ENCODE data around the gene PRKAB1.

The PRKAB1 gene

DNA sequence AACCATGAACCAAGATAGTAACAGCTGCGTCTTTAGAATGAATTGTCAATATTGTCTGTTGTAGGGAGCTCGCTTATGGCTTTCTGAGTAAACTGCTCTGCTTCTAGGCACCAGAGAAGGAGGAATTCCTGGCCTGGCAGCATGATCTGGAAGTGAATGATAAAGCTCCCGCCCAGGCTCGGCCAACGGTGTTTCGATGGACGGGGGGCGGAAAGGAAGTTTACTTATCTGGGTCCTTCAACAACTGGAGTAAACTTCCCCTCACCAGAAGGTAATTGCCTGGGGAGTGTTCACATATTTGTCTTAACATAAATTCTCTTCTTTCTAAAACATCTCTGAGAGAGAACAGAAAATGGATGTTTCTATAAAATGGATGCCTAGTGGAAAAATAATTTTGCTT is 4.3 kb downstream of the PRKAB1 start:
- Histone ChIP-seq H3K36me3 (ENCODE audit: control insufficient read depth, insufficient read depth, low read length) (peaks cover 41% of the 10 kb centered on the region), H3K27me3 (ENCODE audit: control insufficient read depth, insufficient read depth, low read length, poor library complexity, severe bottlenecking) (no peaks in the 10 kb centered on the region), H3K4me1 (ENCODE audit: control insufficient read depth, insufficient read depth, low read length) (no peaks in the 10 kb centered on the region), H3K4me3 (ENCODE audit: insufficient read depth, low read depth, low read length) (no peak overlapping the region), H3K9me3 (ENCODE audit: control insufficient read depth, low read length) (no peaks in the 10 kb centered on the region), H3K27ac (ENCODE audit: insufficient read depth, low read depth, low read length, poor library complexity, severe bottlenecking) (no peak overlapping the region)
- 96 to 98% methylated on average over 8 of the region's 8 CpGs for WGBS, 2 experiments

DNA sequence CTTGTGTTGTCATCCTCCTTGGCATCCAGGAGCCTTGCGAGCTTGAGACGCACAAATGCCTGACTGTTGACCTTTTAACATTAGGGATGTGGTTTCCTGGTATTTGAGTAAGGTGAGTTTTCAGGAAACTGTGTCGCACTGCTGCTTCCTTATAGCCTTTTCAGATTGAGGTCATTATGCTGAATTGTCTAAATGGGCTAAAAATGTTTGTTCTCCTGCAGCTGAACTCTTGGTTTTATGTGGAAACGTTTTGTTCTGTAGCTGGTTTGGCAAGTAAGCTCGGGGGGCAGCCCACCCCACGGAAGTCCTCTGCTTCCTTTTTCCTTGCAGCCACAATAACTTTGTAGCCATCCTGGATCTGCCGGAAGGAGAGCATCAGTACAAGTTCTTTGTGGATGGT is 5.7 kb downstream of the PRKAB1 start:
- peaks cover 44% of the 10 kb centered on the region for H3K36me3 ChIP-seq (ENCODE audit: control insufficient read depth, insufficient read depth, low read length)

DNA sequence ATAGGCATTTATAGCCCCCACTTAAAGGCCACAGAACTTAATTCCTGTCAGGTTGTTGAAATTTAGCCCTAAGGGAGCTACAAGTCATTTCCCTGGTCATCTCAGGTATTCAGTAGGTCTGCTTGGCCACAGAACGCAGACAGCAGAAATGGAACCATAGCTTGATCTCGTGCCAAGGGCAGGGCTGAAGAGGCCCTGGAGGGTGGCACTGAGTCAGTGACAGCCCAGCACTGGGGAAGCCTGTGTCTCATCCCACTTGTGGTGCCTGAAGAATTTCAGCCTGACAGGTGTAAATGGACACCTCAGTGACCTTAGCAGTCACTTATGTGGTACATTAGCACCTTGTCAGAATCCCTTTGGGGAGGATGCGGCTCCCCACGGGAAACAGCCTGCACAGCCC is 6.6 kb downstream of the PRKAB1 start:
- Histone ChIP-seq H3K27ac (ENCODE audit: insufficient read depth, low read depth, low read length, poor library complexity, severe bottlenecking) (no peak overlapping the region), H3K36me3 (ENCODE audit: control insufficient read depth, insufficient read depth, low read length) (peaks cover 45% of the 10 kb centered on the region)
- 92 to 95% methylated on average over 4 of the region's 4 CpGs for WGBS, 2 experiments

More for the DNA sequence above, 5.7 kb downstream of the PRKAB1 start:
- no peak overlapping the region for H3K4me3 ChIP-seq (ENCODE audit: insufficient read depth, low read depth, low read length)
- 94 to 97% methylated on average over 7 of the region's 7 CpGs for WGBS, 2 experiments
- no peaks in the 10 kb centered on the region for H3K27me3 ChIP-seq (ENCODE audit: control insufficient read depth, insufficient read depth, low read length, poor library complexity, severe bottlenecking)
- no peak overlapping the region for H3K27ac ChIP-seq (ENCODE audit: insufficient read depth, low read depth, low read length, poor library complexity, severe bottlenecking)
- no peaks in the 10 kb centered on the region for H3K9me3 ChIP-seq (ENCODE audit: control insufficient read depth, low read length)
- H3K4me1 ChIP-seq (ENCODE audit: control insufficient read depth, insufficient read depth, low read length) = peaks cover 2% of the 10 kb centered on the region

DNA sequence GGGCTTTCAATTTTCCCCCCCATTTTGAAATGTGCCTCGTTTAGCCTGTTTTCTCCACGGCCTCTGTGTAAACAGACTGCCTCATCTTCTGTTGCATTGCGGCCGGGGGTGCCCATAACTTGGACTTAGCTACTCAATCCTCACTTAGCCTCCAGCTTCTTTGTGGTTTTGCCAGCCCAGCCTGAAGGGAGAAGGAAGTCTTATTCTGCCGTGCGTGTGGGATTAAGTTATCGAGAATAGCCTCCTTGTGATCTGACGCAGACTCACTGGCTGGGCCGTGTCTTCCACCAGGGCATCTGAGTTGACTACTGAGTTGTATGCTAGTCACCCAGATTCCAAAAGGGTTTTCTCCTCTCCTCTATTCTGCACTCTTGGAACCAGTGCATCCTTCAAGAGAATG is 8.1 kb downstream of the PRKAB1 start:
- H3K9me3 ChIP-seq (ENCODE audit: control insufficient read depth, low read length) = no peaks in the 10 kb centered on the region
- H3K36me3 ChIP-seq (ENCODE audit: control insufficient read depth, insufficient read depth, low read length) = peaks cover 49% of the 10 kb centered on the region
- no peaks in the 10 kb centered on the region for H3K27me3 ChIP-seq (ENCODE audit: control insufficient read depth, insufficient read depth, low read length, poor library complexity, severe bottlenecking)
- H3K4me3 ChIP-seq (ENCODE audit: insufficient read depth, low read depth, low read length) = no peak overlapping the region
- no peak overlapping the region for H3K27ac ChIP-seq (ENCODE audit: insufficient read depth, low read depth, low read length, poor library complexity, severe bottlenecking)
- peaks cover 7% of the 10 kb centered on the region for H3K4me1 ChIP-seq (ENCODE audit: control insufficient read depth, insufficient read depth, low read length)
- 94 to 96% methylated on average over 9 of the region's 9 CpGs for WGBS, 2 experiments

More for the DNA sequence above, 6.6 kb downstream of the PRKAB1 start:
- Histone ChIP-seq H3K9me3 (ENCODE audit: control insufficient read depth, low read length) (no peaks in the 10 kb centered on the region), H3K27me3 (ENCODE audit: control insufficient read depth, insufficient read depth, low read length, poor library complexity, severe bottlenecking) (no peaks in the 10 kb centered on the region), H3K4me1 (ENCODE audit: control insufficient read depth, insufficient read depth, low read length) (peaks cover 7% of the 10 kb centered on the region), H3K4me3 (ENCODE audit: insufficient read depth, low read depth, low read length) (no peak overlapping the region)

DNA sequence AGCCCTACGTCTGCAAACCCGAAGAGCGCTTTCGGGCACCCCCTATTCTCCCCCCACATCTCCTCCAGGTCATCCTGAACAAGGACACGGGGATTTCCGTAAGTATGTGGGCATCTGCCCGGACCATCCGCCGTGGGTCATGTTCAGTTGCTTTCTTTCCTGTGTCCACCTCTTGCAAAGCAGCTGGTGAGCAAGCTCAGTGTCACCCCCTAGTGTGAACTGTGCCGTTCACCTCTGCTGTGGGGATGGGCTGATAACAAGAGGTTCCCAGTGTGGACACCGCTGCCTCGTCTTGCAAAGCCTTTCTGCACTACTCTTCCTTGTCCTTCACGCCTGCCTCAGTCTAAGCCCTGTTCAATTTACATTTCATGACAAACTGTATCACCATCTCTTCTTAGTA is 8.6 kb downstream of the PRKAB1 start:
- Histone ChIP-seq H3K36me3 (ENCODE audit: control insufficient read depth, insufficient read depth, low read length) (peaks cover 49% of the 10 kb centered on the region), H3K27ac (ENCODE audit: insufficient read depth, low read depth, low read length, poor library complexity, severe bottlenecking) (no peak overlapping the region), H3K9me3 (ENCODE audit: control insufficient read depth, low read length) (no peaks in the 10 kb centered on the region), H3K4me1 (ENCODE audit: control insufficient read depth, insufficient read depth, low read length) (peaks cover 7% of the 10 kb centered on the region), H3K27me3 (ENCODE audit: control insufficient read depth, insufficient read depth, low read length, poor library complexity, severe bottlenecking) (no peaks in the 10 kb centered on the region), H3K4me3 (ENCODE audit: insufficient read depth, low read depth, low read length) (no peak overlapping the region)
- 93 to 94% methylated on average over 13 of the region's 13 CpGs for WGBS, 2 experiments

DNA sequence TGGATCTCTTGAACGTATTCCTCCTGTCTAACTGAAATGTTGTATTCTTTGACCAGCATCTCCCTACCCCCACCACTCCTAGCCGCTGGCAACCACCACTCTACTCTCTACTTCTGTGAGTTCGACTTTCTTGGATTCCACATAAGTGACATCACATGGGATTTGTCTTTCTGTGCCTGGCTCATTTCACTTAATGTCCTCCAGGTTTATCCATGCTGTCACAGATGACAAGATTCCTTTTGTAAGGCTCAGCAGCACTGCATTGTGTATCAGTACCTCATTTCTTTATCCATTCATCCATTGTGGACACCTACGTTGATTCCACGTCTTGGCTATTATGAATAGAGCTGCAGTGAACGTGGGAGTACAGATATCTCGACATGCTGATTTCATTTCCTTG is 10.5 kb downstream of the PRKAB1 start:
- Histone ChIP-seq H3K9me3 (ENCODE audit: control insufficient read depth, low read length) (no peaks in the 10 kb centered on the region), H3K27me3 (ENCODE audit: control insufficient read depth, insufficient read depth, low read length, poor library complexity, severe bottlenecking) (no peaks in the 10 kb centered on the region), H3K4me1 (ENCODE audit: control insufficient read depth, insufficient read depth, low read length) (peaks cover 7% of the 10 kb centered on the region), H3K27ac (ENCODE audit: insufficient read depth, low read depth, low read length, poor library complexity, severe bottlenecking) (no peak overlapping the region), H3K4me3 (ENCODE audit: insufficient read depth, low read depth, low read length) (no peak overlapping the region), H3K36me3 (ENCODE audit: control insufficient read depth, insufficient read depth, low read length) (peaks cover 36% of the 10 kb centered on the region)
- WGBS, 2 experiments = 84 to 87% methylated on average over 7 of the region's 7 CpGs

DNA sequence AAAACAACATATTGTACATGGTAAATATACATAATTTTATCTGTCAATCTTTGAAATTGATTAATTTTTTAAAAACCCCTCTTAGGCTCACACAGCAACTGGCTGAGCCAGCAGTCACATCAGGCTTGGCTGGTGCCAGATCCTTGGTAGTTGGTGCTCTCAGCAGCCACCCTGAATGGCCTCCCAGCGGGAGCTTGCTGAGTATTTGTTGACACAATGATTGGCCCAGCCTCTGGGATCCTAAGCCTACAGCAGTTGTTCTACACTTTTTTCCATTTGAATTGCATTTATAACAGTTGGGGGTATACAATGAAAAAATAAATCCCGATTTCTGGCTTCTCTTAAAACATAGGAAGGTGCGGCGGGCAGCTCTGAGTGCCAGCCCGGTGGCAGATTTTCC is 11.1 kb downstream of the PRKAB1 start:
- Histone ChIP-seq H3K27ac (ENCODE audit: insufficient read depth, low read depth, low read length, poor library complexity, severe bottlenecking) (no peak overlapping the region), H3K4me1 (ENCODE audit: control insufficient read depth, insufficient read depth, low read length) (peaks cover 7% of the 10 kb centered on the region), H3K9me3 (ENCODE audit: control insufficient read depth, low read length) (no peaks in the 10 kb centered on the region), H3K27me3 (ENCODE audit: control insufficient read depth, insufficient read depth, low read length, poor library complexity, severe bottlenecking) (no peaks in the 10 kb centered on the region), H3K4me3 (ENCODE audit: insufficient read depth, low read depth, low read length) (no peak overlapping the region), H3K36me3 (ENCODE audit: control insufficient read depth, insufficient read depth, low read length) (peaks cover 32% of the 10 kb centered on the region)
- 80 to 85% methylated on average over 5 of the region's 5 CpGs for WGBS, 2 experiments

DNA sequence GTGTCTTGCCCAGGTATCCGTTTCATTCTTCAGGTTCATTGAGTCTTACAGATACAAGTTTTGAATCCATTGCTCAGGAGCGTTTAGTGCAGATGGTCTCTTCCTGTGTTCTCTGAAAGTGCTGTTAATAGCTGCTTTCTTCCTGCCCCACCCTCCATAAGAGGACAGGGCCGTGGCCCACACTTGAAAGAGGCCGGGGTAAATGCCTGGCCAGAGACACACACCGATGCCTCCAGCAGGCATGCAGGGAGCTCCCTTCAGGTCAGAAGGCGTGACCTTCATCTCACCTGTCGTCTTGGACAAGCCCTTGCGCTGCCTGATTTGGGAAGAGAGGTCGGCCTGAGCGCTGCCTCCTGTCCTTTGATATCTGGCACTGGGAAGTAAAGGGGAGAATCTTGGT is 11.6 kb downstream of the PRKAB1 start:
- Histone ChIP-seq H3K27ac (ENCODE audit: insufficient read depth, low read depth, low read length, poor library complexity, severe bottlenecking) (no peak overlapping the region), H3K36me3 (ENCODE audit: control insufficient read depth, insufficient read depth, low read length) (peaks cover 30% of the 10 kb centered on the region), H3K4me1 (ENCODE audit: control insufficient read depth, insufficient read depth, low read length) (peaks cover 7% of the 10 kb centered on the region), H3K9me3 (ENCODE audit: control insufficient read depth, low read length) (no peaks in the 10 kb centered on the region), H3K4me3 (ENCODE audit: insufficient read depth, low read depth, low read length) (no peak overlapping the region), H3K27me3 (ENCODE audit: control insufficient read depth, insufficient read depth, low read length, poor library complexity, severe bottlenecking) (no peaks in the 10 kb centered on the region)
- 90 to 91% methylated on average over 10 of the region's 10 CpGs for WGBS, 2 experiments

DNA sequence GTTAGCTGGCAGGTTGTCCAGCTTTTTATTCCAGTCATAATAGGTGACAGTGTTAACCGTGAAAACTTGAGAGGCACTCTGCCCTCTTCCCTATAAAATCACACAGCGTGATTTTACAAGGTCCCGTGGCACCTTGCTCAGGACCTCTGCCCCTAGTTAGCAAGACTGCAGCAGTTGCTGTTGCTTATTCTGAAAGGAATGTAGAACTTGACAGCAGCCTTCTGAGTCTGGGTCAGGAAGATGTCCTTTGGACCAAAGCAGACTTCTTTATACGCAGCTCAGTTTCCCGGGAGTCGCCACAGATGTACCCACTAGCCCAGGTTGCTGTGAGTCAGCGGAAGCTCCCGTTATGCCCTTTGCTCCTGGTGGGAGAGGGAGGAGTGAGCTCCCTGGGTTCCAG is 13.2 kb downstream of the PRKAB1 start:
- Histone ChIP-seq H3K4me3 (ENCODE audit: insufficient read depth, low read depth, low read length) (no peak overlapping the region), H3K9me3 (ENCODE audit: control insufficient read depth, low read length) (no peaks in the 10 kb centered on the region), H3K27me3 (ENCODE audit: control insufficient read depth, insufficient read depth, low read length, poor library complexity, severe bottlenecking) (no peaks in the 10 kb centered on the region), H3K27ac (ENCODE audit: insufficient read depth, low read depth, low read length, poor library complexity, severe bottlenecking) (no peak overlapping the region), H3K36me3 (ENCODE audit: control insufficient read depth, insufficient read depth, low read length) (peaks cover 26% of the 10 kb centered on the region), H3K4me1 (ENCODE audit: control insufficient read depth, insufficient read depth, low read length) (peaks cover 7% of the 10 kb centered on the region)
- 95 to 97% methylated on average over 8 of the region's 8 CpGs for WGBS, 2 experiments

DNA sequence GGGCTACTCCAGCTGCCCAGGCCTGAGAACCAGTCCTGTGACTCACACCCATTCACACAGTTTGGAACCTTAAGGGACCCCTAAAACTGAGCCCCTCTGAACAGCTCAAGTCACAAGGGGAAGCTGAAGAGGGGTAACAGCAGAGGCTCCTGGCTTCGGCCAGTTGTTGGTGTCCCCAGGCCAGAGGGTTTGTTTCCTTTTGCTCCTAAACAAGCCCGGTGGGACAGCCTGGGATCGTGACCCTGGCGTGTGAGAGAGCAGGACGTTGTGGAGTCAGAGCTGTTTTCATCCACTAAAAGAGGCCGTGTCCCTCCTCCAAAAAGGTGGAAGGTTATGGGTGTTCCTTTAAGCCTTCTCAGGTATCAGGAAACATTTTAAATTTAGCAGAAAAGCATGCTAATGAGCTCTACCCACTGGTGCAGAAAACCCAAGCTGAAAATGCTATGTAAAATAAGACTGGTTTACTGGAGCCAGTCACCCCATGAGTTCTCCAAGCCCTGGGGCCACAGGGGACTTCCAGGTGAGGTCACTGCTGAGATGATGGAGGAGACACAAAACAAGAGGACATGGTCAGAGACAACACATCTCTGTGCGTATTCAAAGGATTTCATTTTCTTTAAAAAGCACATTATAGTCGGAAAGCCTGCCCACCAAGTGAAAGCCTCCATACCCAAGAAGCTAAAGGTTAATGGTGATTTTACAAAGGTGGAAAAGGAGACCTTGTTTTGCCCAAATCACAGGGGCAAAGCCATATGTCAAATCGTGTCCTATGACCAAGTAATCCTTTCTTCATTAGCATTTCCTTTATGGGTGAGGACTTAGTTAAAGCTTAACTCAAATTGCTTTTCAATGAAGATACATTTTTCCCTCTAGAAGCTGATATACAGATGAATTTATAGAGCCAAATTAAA is 14.1 kb downstream of the PRKAB1 start:
- Histone ChIP-seq H3K4me1 (ENCODE audit: control insufficient read depth, insufficient read depth, low read length) (peaks cover 7% of the 10 kb centered on the region), H3K27ac (ENCODE audit: insufficient read depth, low read depth, low read length, poor library complexity, severe bottlenecking) (no peak overlapping the region), H3K36me3 (ENCODE audit: control insufficient read depth, insufficient read depth, low read length) (peaks cover 18% of the 10 kb centered on the region), H3K27me3 (ENCODE audit: control insufficient read depth, insufficient read depth, low read length, poor library complexity, severe bottlenecking) (no peaks in the 10 kb centered on the region), H3K4me3 (ENCODE audit: insufficient read depth, low read depth, low read length) (no peak overlapping the region), H3K9me3 (ENCODE audit: control insufficient read depth, low read length) (no peaks in the 10 kb centered on the region)
- 92 to 94% methylated on average over 8 to 9 of the region's 9 CpGs for WGBS, 2 experiments
